Neural progenitor cell (in vitro differentiated cells): Measurements from ENCODE around the gene ULK3.

ENCODE experiments used
- CTCF ChIP-seq: fragments of 200-600 bp; sonication (generic); IDR thresholded peaks from 2 replicates; pipeline ENCODE4 v1.5.1; 2017; ENCODE audit warnings: antibody characterized with exemption, mild to moderate bottlenecking
- EZH2 ChIP-seq: fragments of 200-600 bp; sonication (generic); IDR thresholded peaks from 2 replicates; pipeline ENCODE4 v1.6.1; 2017; ENCODE audit warnings: antibody characterized with exemption, mild to moderate bottlenecking, moderate library complexity
- EZH2phosphoT487 ChIP-seq: fragments of 200-600 bp; sonication (generic); IDR thresholded peaks from 2 replicates; pipeline ENCODE4 v1.6.1; 2017; ENCODE audit warnings: antibody characterized with exemption

DNA sequence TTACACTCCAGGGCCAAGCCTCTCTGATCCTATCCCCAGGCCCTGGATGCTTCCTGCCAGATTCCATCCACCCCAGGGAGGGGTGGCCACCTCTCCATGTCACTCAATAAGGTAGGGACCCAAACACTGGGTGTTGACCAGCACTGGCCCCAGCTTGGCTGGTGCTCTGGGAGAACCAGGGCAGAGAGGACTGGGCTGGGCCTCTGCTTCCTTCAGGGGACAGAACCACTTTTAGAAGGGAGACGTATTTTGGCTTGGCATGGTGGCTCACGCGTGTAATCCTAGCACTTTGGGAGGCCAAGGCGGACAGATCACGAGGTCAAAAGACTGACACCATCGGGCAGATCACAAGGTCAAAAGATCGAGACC, 21.2 kb downstream of the ULK3 start:
- TF ChIP-seq CTCF, result no peak
- no peak for TF ChIP-seq EZH2
- no peak for TF ChIP-seq EZH2phosphoT487
